Lower leg skin (tissue), 3 donors: Measurements from ENCODE around the gene SRRT.

Experiments used
- POLR2A ChIP-seq, 2 donors: fragments of 450-650 bp; IDR thresholded peaks; one replicate each; pipeline ENCODE4 v1.6.1; 2016 to 2017; ENCODE audit warnings: antibody characterized with exemption in 2 of 2, mild to moderate bottlenecking in 1 of 2, moderate library complexity in 1 of 2
- TF ChIP-seq, protein P1 (sequence below), 3 donors: fragments of 450-650 bp; IDR thresholded peaks; one replicate each; pipeline ENCODE4 v1.5.1; 2016; ENCODE audit warnings: antibody characterized with exemption in 3 of 3, mild to moderate bottlenecking in 3 of 3, moderate library complexity in 2 of 3

DNA sequence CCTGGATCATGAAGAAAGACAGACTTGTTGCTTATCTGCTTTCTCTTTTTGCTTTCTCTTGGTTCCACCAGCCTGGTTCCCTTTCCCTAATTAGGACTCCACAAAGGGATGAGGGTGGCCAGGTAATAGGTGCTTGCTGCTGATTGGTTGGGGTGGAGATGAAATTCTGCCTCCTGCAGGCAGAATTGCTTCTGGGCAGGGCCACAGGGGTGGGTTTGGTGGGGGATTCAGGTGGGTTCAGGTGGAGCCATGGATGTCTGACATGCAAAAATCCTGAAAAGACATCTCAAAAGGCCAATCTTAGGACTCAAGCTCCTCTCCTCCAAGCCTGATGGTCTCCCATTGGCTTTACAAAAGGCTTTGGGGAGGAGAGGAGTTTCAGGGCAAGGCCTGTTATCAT lies 46.1 kb downstream of the SRRT start:
- TF ChIP-seq, protein P1, sequence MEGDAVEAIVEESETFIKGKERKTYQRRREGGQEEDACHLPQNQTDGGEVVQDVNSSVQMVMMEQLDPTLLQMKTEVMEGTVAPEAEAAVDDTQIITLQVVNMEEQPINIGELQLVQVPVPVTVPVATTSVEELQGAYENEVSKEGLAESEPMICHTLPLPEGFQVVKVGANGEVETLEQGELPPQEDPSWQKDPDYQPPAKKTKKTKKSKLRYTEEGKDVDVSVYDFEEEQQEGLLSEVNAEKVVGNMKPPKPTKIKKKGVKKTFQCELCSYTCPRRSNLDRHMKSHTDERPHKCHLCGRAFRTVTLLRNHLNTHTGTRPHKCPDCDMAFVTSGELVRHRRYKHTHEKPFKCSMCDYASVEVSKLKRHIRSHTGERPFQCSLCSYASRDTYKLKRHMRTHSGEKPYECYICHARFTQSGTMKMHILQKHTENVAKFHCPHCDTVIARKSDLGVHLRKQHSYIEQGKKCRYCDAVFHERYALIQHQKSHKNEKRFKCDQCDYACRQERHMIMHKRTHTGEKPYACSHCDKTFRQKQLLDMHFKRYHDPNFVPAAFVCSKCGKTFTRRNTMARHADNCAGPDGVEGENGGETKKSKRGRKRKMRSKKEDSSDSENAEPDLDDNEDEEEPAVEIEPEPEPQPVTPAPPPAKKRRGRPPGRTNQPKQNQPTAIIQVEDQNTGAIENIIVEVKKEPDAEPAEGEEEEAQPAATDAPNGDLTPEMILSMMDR (IDR thresholded peaks at IDR 0.05), result no peak
- TF ChIP-seq POLR2A (IDR thresholded peaks at IDR 0.05), result no peak
